ENCODE data around the gene EMC7.
A peak's percentile ranks its signal among the peaks of the same experiment; 100 is the strongest.

DNA sequence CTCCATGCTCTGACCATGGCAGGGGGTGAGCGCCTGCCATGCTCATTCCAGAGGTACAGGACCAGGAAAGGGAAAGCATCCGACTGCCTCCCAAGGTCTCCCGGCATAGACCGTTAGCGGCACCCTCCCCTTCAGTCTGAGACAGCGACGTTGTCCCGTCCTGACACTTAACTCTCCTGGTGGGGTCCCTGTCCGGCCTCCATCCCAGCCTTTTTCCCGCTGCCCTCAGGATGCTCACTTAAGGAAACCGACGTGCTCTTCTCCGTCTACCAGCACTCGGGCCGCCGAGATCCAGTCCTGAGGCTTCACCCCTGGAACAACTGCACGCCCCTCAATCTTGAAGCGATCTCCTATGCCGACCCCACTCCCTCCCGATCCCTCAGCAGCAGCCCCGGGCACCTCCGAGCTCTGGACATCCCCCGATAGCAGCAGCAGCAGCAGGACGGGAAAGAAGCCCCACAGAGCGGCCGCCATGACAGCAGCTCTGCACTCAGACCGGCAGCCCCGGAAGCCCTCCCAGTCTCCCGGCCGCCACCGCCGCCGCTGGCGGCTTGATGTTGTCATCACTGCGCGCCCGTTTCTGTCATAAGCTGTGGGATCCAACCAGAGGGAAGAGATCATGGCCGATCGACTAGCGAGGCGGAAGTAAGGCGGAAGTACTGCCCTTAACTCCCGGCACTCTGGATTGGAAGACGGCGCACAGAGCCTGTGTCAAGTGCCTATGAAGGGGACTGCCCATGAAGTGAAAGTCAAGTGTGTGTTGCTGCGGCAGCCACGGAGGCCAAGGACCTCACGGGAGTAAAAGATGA, at the start of gene EMC7, which contains the start of gene PGBD4:
- TF ChIP-seq, protein P1, sequence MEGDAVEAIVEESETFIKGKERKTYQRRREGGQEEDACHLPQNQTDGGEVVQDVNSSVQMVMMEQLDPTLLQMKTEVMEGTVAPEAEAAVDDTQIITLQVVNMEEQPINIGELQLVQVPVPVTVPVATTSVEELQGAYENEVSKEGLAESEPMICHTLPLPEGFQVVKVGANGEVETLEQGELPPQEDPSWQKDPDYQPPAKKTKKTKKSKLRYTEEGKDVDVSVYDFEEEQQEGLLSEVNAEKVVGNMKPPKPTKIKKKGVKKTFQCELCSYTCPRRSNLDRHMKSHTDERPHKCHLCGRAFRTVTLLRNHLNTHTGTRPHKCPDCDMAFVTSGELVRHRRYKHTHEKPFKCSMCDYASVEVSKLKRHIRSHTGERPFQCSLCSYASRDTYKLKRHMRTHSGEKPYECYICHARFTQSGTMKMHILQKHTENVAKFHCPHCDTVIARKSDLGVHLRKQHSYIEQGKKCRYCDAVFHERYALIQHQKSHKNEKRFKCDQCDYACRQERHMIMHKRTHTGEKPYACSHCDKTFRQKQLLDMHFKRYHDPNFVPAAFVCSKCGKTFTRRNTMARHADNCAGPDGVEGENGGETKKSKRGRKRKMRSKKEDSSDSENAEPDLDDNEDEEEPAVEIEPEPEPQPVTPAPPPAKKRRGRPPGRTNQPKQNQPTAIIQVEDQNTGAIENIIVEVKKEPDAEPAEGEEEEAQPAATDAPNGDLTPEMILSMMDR (IDR thresholded peaks at IDR 0.05), result no peak
- TF ChIP-seq POLR2A (IDR thresholded peaks at IDR 0.05) (peak; percentile 68), POLR2AphosphoS5 (IDR thresholded peaks at IDR 0.05) (peak; percentile 88 to 92 (median 91))
